Kidney epithelial cell (primary cell): Measurements from ENCODE around the gene PODN. TPM values are rescaled to one million over a fixed set of nuclear protein-coding genes. Genes with fewer than 3 reads are reported as not detected.

Experiments used
- DNase-seq: peaks from one replicate; pipeline ENCODE4 v3.0.0-alpha.2; 2010; ENCODE audit warnings: low read depth
- H3K27me3 ChIP-seq: 2 replicates; pipeline ENCODE4 v1.6.0; 2011; ENCODE audit warnings: low read length; ENCODE audit not compliant: control insufficient read depth, insufficient read depth
- H3K36me3 ChIP-seq: 2 replicates; pipeline ENCODE4 v1.5.1; 2011; ENCODE audit warnings: low read length; ENCODE audit not compliant: control insufficient read depth, insufficient read depth
- H3K4me3 ChIP-seq: 2 replicates; pipeline ENCODE4 v1.5.1; 2011; ENCODE audit warnings: low read depth, mild to moderate bottlenecking, control low read depth, low read length
- CTCF ChIP-seq: IDR thresholded peaks from 2 replicates; pipeline ENCODE4 v1.5.1; 2011; ENCODE audit warnings: mild to moderate bottlenecking, moderate library complexity, low read length, control low read depth, inconsistent platforms; ENCODE audit not compliant: insufficient read depth, poor library complexity, severe bottlenecking
- total RNA-seq: library from RNA; depleted of rRNA; stranded (reverse); fragments of >200 nt; gene quantifications from 2 replicates; pipeline ENCODE4 v1.2.3, GENCODE V29; 2015

The PODN gene
- total RNA-seq, 1 donor from 2014 or later, result not detected

- Histone ChIP-seq H3K36me3 (no peaks in the 10 kb centered on the region), H3K4me3 (no peak overlapping the region), H3K27me3 (no peaks in the 10 kb centered on the region)
- TF ChIP-seq CTCF, result no peak
- DNase-seq, result no peak
Measured at GRCh38 chr1:53022179-53022578, 39.8 kb upstream of the PODN start.

- H3K4me3 ChIP-seq, result no peak overlapping the region
- H3K36me3 ChIP-seq, result no peaks in the 10 kb centered on the region
- H3K27me3 ChIP-seq, result no peaks in the 10 kb centered on the region
- no peak for DNase-seq
- no peak for TF ChIP-seq CTCF
Measured at GRCh38 chr1:53023546-53023945, 38.5 kb upstream of the PODN start.

- H3K36me3 ChIP-seq, result no peaks in the 10 kb centered on the region
- H3K27me3 ChIP-seq, result no peaks in the 10 kb centered on the region
- DNase-seq, result no peak
- no peak overlapping the region for H3K4me3 ChIP-seq
- no peak for TF ChIP-seq CTCF
Measured at GRCh38 chr1:53024117-53024516, 37.9 kb upstream of the PODN start.

- TF ChIP-seq CTCF, result no peak
- Histone ChIP-seq H3K36me3 (no peaks in the 10 kb centered on the region), H3K4me3 (no peak overlapping the region), H3K27me3 (no peaks in the 10 kb centered on the region)
- DNase-seq, result no peak
Measured at GRCh38 chr1:53025034-53025768, 36.8 kb upstream of the PODN start.

GRCh38 chr1:53025769-53026112 lies 36.3 kb upstream of the PODN start:
- H3K27me3 ChIP-seq, result no peaks in the 10 kb centered on the region
- H3K4me3 ChIP-seq, result no peak overlapping the region
- no peaks in the 10 kb centered on the region for H3K36me3 ChIP-seq
- DNase-seq, result no peak
- TF ChIP-seq CTCF, result no peak

- no peak overlapping the region for H3K4me3 ChIP-seq
- H3K27me3 ChIP-seq, result no peaks in the 10 kb centered on the region
- H3K36me3 ChIP-seq, result no peaks in the 10 kb centered on the region
- no peak for TF ChIP-seq CTCF
- no peak for DNase-seq
Measured at GRCh38 chr1:53026254-53026653, 35.8 kb upstream of the PODN start.
